Bone marrow (tissue), 2 donors: ENCODE results near the gene CCDC102A.
"Not testable (repeated sequence)": the region's sequence is repeated elsewhere in the genome, so short reads cannot be mapped to it uniquely, and the experiment has no call there.

Experiments
- DNase-seq, 2 donors: peaks; one replicate each; lab custom pipeline; 2025; lab: John Stamatoyannopoulos, UW

CCDC102A gene

GRCh38 chr16:57536306-57537193 lies at the start of gene CCDC102A:
CCDC102A (minus strand) TSS chr16:57536571; CDS start chr16:57529177, 7,394 bp downstream.
- no peak for DNase-seq

- DNase-seq = no peak
Observed at GRCh38 chr16:57585051-57585687, 48.8 kb upstream of the CCDC102A start.

- no peak for DNase-seq
Observed at GRCh38 chr16:57579361-57579665, 42.9 kb upstream of the CCDC102A start.

- DNase-seq = no peak
Observed at GRCh38 chr16:57578521-57579360, 42.4 kb upstream of the CCDC102A start.

- DNase-seq = peak in 1 of 2 donors; percentile 30
Observed at GRCh38 chr16:57577691-57578224, 41.4 kb upstream of the CCDC102A start.

- DNase-seq = no peak
Observed at GRCh38 chr16:57577214-57577613, 40.8 kb upstream of the CCDC102A start.

- peak; percentile 41 to 59 for DNase-seq
Observed at GRCh38 chr16:57576429-57576870, 40.1 kb upstream of the CCDC102A start.

- no peak for DNase-seq
Observed at GRCh38 chr16:57575468-57576277, 39.3 kb upstream of the CCDC102A start.

GRCh38 chr16:57574646-57575467 lies 38.5 kb upstream of the CCDC102A start:
- DNase-seq = no peak

GRCh38 chr16:57574086-57574485 lies 37.7 kb upstream of the CCDC102A start:
- no peak for DNase-seq

- DNase-seq = no peak
Observed at GRCh38 chr16:57572978-57573728, 36.8 kb upstream of the CCDC102A start.

- no peak for DNase-seq
Observed at GRCh38 chr16:57571098-57571497, 34.7 kb upstream of the CCDC102A start.

- DNase-seq = no peak
Observed at GRCh38 chr16:57570301-57571070, 34.1 kb upstream of the CCDC102A start.

- no peak for DNase-seq
Observed at GRCh38 chr16:57569306-57569946, 33.1 kb upstream of the CCDC102A start.

- not testable (repeated sequence) for DNase-seq
Observed at GRCh38 chr16:57568772-57569171, 32.4 kb upstream of the CCDC102A start.

- DNase-seq = no peak
Observed at GRCh38 chr16:57568173-57568678, 31.9 kb upstream of the CCDC102A start.

GRCh38 chr16:57567691-57568090 lies 31.3 kb upstream of the CCDC102A start:
- no peak for DNase-seq

- DNase-seq = no peak
Observed at GRCh38 chr16:57566436-57566835, 30.1 kb upstream of the CCDC102A start.
